Activated CD4-positive, alpha-beta memory T cell treated with anti-CD3 and anti-CD28 coated beads, Interleukin-2, amount 10 ng/mL, durations not matched to agents 7 days and 5 days (primary cell): ENCODE data around the gene CCDC73. TPM values are rescaled to one million over a fixed set of nuclear protein-coding genes. Genes with fewer than 3 reads are reported as not detected.
"Not testable (repeated sequence)": the region's sequence is repeated elsewhere in the genome, so short reads cannot be mapped to it uniquely, and the experiment has no call there.

ENCODE experiments used
- CTCF ChIA-PET: fragments of 350-600 bp; sonication (Branson Sonifier 250); formaldehyde crosslinking; loops from one replicate; lab custom pipeline; 2021; ENCODE audit warnings: antibody characterized with exemption, inconsistent platforms; lab: Charles Lee
- POLR2A ChIA-PET: fragments of 350-600 bp; sonication (Branson Sonifier 250); formaldehyde crosslinking; loops from one replicate; lab custom pipeline; 2021; ENCODE audit warnings: antibody characterized with exemption; lab: Charles Lee
- DNase-seq: peaks from one replicate; pipeline ENCODE4 v3.0.0-alpha.2; 2020
- H3K27ac Mint-ChIP-seq: one replicate; pipeline ENCODE4 v1.8.0; 2021; ENCODE audit warnings: mild to moderate bottlenecking, mixed read lengths
- H3K27me3 Mint-ChIP-seq: one replicate; pipeline ENCODE4 v1.8.0; 2021; ENCODE audit warnings: mixed read lengths
- H3K36me3 Mint-ChIP-seq: one replicate; pipeline ENCODE4 v1.8.0; 2021; ENCODE audit warnings: low read depth, mixed read lengths
- H3K4me1 Mint-ChIP-seq: one replicate; pipeline ENCODE4 v1.8.0; 2021; ENCODE audit warnings: mixed read lengths
- H3K4me3 Mint-ChIP-seq: one replicate; pipeline ENCODE4 v1.8.0; 2021; ENCODE audit warnings: mild to moderate bottlenecking, mixed read lengths
- H3K9me3 Mint-ChIP-seq: one replicate; pipeline ENCODE4 v1.8.0; 2021; ENCODE audit warnings: mixed read lengths
- total RNA-seq, 2 experiments: library from RNA; stranded (reverse); gene quantifications; one replicate each; pipeline ENCODE4 v1.2.3, GENCODE V29; 2021

Gene CCDC73
- total RNA-seq, 2 experiments from 2014 or later = not detected

DNA sequence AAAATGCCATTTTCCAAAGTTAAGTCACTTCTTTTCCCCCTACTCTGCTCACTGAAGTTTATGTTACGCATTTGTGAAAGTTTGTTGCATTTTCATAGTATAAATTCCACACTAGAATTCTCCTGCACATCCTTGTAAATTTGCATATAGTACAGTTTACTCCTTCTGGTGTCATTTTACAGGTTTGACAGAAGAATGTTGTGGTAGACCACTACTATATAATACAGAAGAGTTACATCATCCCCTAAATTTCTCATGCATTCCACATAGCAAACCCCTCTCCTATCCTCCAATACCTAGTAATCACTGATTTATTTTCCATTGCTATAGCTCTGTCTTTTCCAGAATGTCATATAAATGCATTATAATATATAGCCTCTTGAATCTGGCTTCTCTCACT, 64.5 kb downstream of the CCDC73 start:
- Mint-ChIP-seq H3K27ac (no peak overlapping the region), H3K9me3 (peaks cover 5% of the 10 kb centered on the region), H3K36me3 (no peaks in the 10 kb centered on the region), H3K4me3 (no peak overlapping the region), H3K4me1 (no peaks in the 10 kb centered on the region), H3K27me3 (peaks cover 14% of the 10 kb centered on the region)
- ChIA-PET CTCF (no interaction called here), POLR2A (no interaction called here)
- DNase-seq = no peak

GRCh38 chr11:32723332-32723731, 71.1 kb downstream of the CCDC73 start:
- CTCF ChIA-PET = no interaction called here
- no peaks in the 10 kb centered on the region for H3K4me1 Mint-ChIP-seq
- DNase-seq = no peak
- no peaks in the 10 kb centered on the region for H3K9me3 Mint-ChIP-seq
- no peak overlapping the region for H3K27ac Mint-ChIP-seq
- peaks cover 11% of the 10 kb centered on the region for H3K27me3 Mint-ChIP-seq
- no peaks in the 10 kb centered on the region for H3K36me3 Mint-ChIP-seq
- H3K4me3 Mint-ChIP-seq = no peak overlapping the region
- POLR2A ChIA-PET = no interaction called here

GRCh38 chr11:32722255-32722654, 72.2 kb downstream of the CCDC73 start:
- no peaks in the 10 kb centered on the region for H3K9me3 Mint-ChIP-seq
- no peaks in the 10 kb centered on the region for H3K4me1 Mint-ChIP-seq
- ChIA-PET POLR2A (no interaction called here), CTCF (no interaction called here)
- no peaks in the 10 kb centered on the region for H3K36me3 Mint-ChIP-seq
- no peak overlapping the region for H3K27ac Mint-ChIP-seq
- no peak for DNase-seq
- no peak overlapping the region for H3K4me3 Mint-ChIP-seq
- peaks cover 16% of the 10 kb centered on the region for H3K27me3 Mint-ChIP-seq

DNA sequence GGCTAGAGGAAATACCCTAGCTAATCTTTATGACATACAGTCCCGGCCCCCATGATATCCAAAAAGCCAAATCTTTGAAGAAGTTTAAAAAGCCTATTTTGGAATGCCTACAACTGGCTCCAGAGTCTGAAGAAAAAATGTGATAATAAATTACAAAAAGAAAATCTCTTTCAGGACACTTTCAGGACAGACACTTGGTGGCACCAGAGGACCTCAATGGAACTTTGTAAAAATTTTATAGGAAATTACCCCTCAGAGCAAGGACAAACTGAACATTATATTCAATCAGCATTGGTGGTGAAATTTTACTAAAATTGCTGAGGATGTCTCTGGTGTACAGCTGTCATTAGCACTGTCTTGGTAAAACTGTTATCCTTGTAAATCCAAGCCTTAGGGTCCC, 81.0 kb downstream of the CCDC73 start:
- no peak for DNase-seq
- ChIA-PET CTCF (no interaction called here), POLR2A (no interaction called here)
- Mint-ChIP-seq H3K4me3 (no peak overlapping the region), H3K9me3 (no peaks in the 10 kb centered on the region), H3K4me1 (no peaks in the 10 kb centered on the region), H3K36me3 (no peaks in the 10 kb centered on the region), H3K27me3 (peaks cover 30% of the 10 kb centered on the region), H3K27ac (no peak overlapping the region)

GRCh38 chr11:32708978-32709377, 85.5 kb downstream of the CCDC73 start:
- H3K4me1 Mint-ChIP-seq, H3K36me3 Mint-ChIP-seq, DNase-seq, H3K27ac Mint-ChIP-seq, CTCF ChIA-PET, H3K9me3 Mint-ChIP-seq, H3K27me3 Mint-ChIP-seq, POLR2A ChIA-PET, H3K4me3 Mint-ChIP-seq: not testable (repeated sequence)

- H3K9me3 Mint-ChIP-seq = no peaks in the 10 kb centered on the region
- no peak for DNase-seq
- no peaks in the 10 kb centered on the region for H3K4me1 Mint-ChIP-seq
- ChIA-PET CTCF (interaction anchor here (1.0 kb wide), 1 partner anchor 15 kb away, joined by 3 read pairs; no protein-coding TSS in a partner anchor), POLR2A (no interaction called here)
- H3K27me3 Mint-ChIP-seq = peaks cover 7% of the 10 kb centered on the region
- no peak overlapping the region for H3K27ac Mint-ChIP-seq
- H3K36me3 Mint-ChIP-seq = no peaks in the 10 kb centered on the region
- H3K4me3 Mint-ChIP-seq = no peak overlapping the region
Observed at GRCh38 chr11:32706985-32707741, 87.3 kb downstream of the CCDC73 start.

DNA sequence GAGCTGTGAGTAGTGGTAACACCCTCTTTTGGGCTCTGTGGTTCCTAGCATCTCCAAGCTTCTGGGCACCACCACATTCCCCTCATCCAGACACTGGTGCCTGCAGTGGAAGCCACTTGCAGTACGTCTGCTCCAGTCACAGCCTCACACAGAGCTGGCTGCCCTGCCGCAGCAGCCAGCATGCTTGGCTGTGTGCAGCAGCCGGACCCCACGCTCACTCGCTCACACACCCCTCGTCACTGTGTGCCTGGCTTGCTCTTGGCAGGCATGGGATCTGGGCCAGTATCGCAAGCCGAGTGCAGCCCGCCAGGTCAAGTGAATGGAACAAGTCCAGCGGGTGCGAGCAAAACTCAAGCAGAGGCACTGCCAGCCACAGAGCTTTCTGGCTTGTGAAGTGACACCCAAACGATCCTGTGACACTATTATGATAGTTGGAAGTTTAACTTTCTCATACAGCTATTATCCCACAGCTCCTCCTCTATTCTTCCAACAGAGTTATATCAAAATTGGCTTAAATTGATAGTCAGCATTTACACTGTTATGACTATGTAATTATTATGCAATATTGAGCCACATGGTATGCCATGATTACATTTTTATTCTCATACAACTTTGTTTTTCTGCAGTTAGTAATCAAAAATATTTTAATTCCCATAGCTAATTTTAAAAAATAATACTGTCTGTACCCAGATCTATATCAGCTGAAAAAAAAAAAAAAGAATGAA, 89.0 kb downstream of the CCDC73 start:
- Mint-ChIP-seq H3K4me3 (no peak overlapping the region), H3K36me3 (no peaks in the 10 kb centered on the region), H3K27ac (no peak overlapping the region), H3K4me1 (no peaks in the 10 kb centered on the region), H3K27me3 (peaks cover 7% of the 10 kb centered on the region), H3K9me3 (no peaks in the 10 kb centered on the region)
- CTCF ChIA-PET = no interaction called here
- POLR2A ChIA-PET = no interaction called here
- DNase-seq = no peak

- ChIA-PET CTCF (no interaction called here), POLR2A (no interaction called here)
- Mint-ChIP-seq H3K4me1 (no peaks in the 10 kb centered on the region), H3K36me3 (no peaks in the 10 kb centered on the region), H3K27ac (no peak overlapping the region), H3K9me3 (no peaks in the 10 kb centered on the region), H3K4me3 (no peak overlapping the region), H3K27me3 (peaks cover 8% of the 10 kb centered on the region)
- no peak for DNase-seq
Observed at GRCh38 chr11:32704775-32705174, 89.7 kb downstream of the CCDC73 start.

DNA sequence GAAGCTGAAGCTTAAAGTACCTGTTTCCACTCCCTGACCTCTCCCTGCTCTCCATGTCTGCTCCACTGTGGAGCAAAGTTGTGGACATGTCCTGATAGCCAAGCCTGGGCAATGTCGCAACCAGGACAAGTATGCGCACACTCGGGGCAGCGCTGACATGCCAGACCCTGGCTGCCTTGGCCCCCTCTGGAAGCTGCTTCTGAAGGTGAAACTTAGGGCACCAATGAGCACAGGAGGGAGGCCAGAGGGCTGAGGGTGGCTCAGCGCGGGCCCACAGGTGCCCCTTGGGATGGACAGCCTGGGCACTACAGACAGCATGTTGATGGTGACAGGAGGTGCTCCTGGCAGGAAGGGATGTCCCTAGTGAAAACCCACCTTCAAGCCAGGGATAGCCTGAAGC, 90.2 kb downstream of the CCDC73 start:
- Mint-ChIP-seq H3K27me3 (peaks cover 10% of the 10 kb centered on the region), H3K4me1 (no peaks in the 10 kb centered on the region), H3K4me3 (no peak overlapping the region), H3K27ac (no peak overlapping the region), H3K36me3 (no peaks in the 10 kb centered on the region), H3K9me3 (no peaks in the 10 kb centered on the region)
- ChIA-PET CTCF (no interaction called here), POLR2A (no interaction called here)
- DNase-seq = no peak

DNA sequence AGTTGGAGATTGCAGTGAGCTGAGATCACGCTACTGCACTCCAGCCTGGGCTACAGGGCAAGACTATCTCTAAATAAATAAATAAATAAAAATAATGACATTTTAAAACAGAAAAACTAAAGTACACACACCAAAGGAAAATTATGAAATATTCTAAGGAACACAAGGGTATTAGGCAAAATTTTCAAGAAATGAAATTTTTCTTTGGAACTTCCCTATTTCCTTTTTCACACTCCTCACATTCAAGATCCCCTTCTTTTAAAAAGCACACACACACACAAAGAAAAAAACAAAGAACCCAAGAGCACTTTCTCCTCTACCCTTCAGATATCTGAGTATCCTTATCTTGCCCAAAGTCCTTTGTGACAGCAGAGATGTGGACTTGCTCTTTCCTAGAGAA, 92.8 kb downstream of the CCDC73 start:
- Mint-ChIP-seq H3K9me3 (no peaks in the 10 kb centered on the region), H3K27me3 (peaks cover 6% of the 10 kb centered on the region)
- CTCF ChIA-PET = no interaction called here

GRCh38 chr11:32698579-32698978, 95.9 kb downstream of the CCDC73 start:
- ChIA-PET CTCF (no interaction called here), POLR2A (no interaction called here)
- H3K9me3 Mint-ChIP-seq = no peaks in the 10 kb centered on the region
- no peak overlapping the region for H3K4me3 Mint-ChIP-seq
- no peaks in the 10 kb centered on the region for H3K4me1 Mint-ChIP-seq
- H3K27ac Mint-ChIP-seq = no peak overlapping the region
- DNase-seq = no peak
- peaks cover 9% of the 10 kb centered on the region for H3K27me3 Mint-ChIP-seq
- H3K36me3 Mint-ChIP-seq = no peaks in the 10 kb centered on the region

More for the DNA sequence above, 92.8 kb downstream of the CCDC73 start:
- Mint-ChIP-seq H3K36me3 (no peaks in the 10 kb centered on the region), H3K4me3 (no peak overlapping the region), H3K4me1 (no peaks in the 10 kb centered on the region), H3K27ac (no peak overlapping the region)
- DNase-seq = no peak
- POLR2A ChIA-PET = no interaction called here

GRCh38 chr11:32671051-32671450, 123.4 kb downstream of the CCDC73 start:
- no peaks in the 10 kb centered on the region for H3K36me3 Mint-ChIP-seq
- no peak for DNase-seq
- no peaks in the 10 kb centered on the region for H3K9me3 Mint-ChIP-seq
- no peaks in the 10 kb centered on the region for H3K4me1 Mint-ChIP-seq
- peaks cover 4% of the 10 kb centered on the region for H3K27me3 Mint-ChIP-seq
- ChIA-PET POLR2A (no interaction called here), CTCF (no interaction called here)
- no peak overlapping the region for H3K4me3 Mint-ChIP-seq
- H3K27ac Mint-ChIP-seq = no peak overlapping the region

- Mint-ChIP-seq H3K27me3 (peaks cover 17% of the 10 kb centered on the region), H3K36me3 (no peaks in the 10 kb centered on the region), H3K4me1 (no peaks in the 10 kb centered on the region), H3K27ac (no peak overlapping the region), H3K4me3 (no peak overlapping the region), H3K9me3 (no peaks in the 10 kb centered on the region)
- CTCF ChIA-PET = interaction anchor here (1.2 kb wide), 1 partner anchor 12 kb away, joined by 5 read pairs; no protein-coding TSS in a partner anchor
- no peak for DNase-seq
- POLR2A ChIA-PET = no interaction called here
Observed at GRCh38 chr11:32659672-32660071, 134.8 kb downstream of the CCDC73 start.
